ENCODE data around the gene CYP26B1. TPM values are rescaled to one million over a fixed set of nuclear protein-coding genes. Genes with fewer than 3 reads are reported as not detected.

Gene CYP26B1
- total RNA-seq, 1 donor from 2014 or later = 1.1 TPM

DNA sequence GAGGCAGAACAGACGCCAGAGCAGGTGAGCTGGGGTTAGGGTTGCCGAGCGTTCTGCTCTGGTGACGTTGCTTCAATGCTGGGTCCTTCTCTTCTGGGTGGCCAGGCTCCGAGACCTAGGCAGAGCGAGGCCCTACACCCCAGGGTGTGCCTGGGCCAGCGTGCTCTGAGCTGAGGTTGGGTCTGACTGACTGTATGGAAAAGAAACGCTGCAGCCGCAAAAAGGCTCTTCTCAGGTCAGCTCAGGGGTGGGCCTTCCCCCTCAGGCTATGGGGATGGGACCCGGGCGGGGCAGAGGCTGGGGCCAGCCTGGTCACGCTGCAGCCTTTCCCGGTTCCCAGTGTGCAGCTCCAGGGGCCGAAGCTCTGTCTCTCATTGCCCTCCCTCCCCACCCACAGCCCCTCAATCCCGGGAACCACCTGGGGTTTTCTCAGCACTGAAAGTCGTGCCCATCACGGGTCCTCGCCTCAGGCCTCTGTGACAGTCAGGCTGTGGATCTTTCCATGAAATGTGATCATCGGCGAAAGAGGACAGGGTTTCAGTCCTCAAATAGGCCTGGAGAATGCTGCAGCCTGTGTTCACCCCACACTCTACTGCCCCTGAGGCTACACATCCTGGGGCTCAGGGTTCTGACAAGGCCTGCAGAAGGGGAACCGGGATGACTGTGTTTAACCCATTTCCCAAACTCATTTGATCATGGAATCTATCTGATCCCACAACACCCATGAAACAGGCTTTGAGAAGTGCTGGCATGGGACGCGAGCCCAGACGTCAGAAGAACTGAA is 19.4 kb downstream of the CYP26B1 start:
- no peak overlapping the region for H3K4me3 ChIP-seq (ENCODE audit: low read depth, low read length)
- TF ChIP-seq, protein P1, sequence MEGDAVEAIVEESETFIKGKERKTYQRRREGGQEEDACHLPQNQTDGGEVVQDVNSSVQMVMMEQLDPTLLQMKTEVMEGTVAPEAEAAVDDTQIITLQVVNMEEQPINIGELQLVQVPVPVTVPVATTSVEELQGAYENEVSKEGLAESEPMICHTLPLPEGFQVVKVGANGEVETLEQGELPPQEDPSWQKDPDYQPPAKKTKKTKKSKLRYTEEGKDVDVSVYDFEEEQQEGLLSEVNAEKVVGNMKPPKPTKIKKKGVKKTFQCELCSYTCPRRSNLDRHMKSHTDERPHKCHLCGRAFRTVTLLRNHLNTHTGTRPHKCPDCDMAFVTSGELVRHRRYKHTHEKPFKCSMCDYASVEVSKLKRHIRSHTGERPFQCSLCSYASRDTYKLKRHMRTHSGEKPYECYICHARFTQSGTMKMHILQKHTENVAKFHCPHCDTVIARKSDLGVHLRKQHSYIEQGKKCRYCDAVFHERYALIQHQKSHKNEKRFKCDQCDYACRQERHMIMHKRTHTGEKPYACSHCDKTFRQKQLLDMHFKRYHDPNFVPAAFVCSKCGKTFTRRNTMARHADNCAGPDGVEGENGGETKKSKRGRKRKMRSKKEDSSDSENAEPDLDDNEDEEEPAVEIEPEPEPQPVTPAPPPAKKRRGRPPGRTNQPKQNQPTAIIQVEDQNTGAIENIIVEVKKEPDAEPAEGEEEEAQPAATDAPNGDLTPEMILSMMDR (IDR thresholded peaks at IDR 0.05; ENCODE audit: insufficient read depth, low read length, poor library complexity, severe bottlenecking) = no peak
- H3K36me3 ChIP-seq (ENCODE audit: control insufficient read depth, insufficient read depth, low read length) = no peaks in the 10 kb centered on the region
- peaks cover 31% of the 10 kb centered on the region for H3K27me3 ChIP-seq (ENCODE audit: control insufficient read depth, insufficient read depth, low read length)
- DNase-seq (ENCODE audit: low read depth) = no peak

DNA sequence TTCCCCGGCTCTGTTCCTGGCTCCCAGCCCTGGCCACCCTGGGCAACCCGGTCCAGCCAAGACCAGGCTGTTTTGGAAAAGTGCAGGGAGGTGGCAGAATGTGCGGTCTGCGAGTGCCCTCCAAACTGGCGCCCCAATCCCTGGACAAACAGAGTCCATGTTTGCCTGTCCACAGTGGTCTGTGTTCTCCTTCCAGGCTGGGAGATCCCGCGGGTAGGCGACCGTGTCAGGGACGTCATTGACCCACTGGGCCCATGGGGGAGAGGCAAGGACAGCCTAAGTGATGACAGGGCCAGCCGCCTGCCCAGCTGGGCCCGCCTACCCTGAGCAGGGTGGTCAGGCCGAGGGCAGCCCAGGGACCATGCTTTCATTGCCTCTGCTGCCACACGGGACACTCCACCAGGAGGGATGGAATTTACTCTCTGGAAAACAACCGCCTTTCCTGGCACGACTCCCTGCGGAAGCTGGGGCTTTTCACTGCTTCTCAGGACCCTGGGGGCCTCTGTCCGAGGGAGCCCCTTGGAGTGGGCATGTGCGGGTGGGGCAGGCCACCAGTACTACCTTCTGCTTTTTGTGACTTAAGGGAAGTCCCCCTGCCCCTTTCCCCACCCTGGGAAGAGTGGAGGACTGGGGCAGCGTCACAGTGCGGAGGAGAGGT is 20.1 kb downstream of the CYP26B1 start:
- no peak overlapping the region for H3K4me3 ChIP-seq (ENCODE audit: low read depth, low read length)
- TF ChIP-seq, protein P1 (IDR thresholded peaks at IDR 0.05; ENCODE audit: insufficient read depth, low read length, poor library complexity, severe bottlenecking) = no peak
- no peaks in the 10 kb centered on the region for H3K36me3 ChIP-seq (ENCODE audit: control insufficient read depth, insufficient read depth, low read length)
- peaks cover 31% of the 10 kb centered on the region for H3K27me3 ChIP-seq (ENCODE audit: control insufficient read depth, insufficient read depth, low read length)
- no peak for DNase-seq (ENCODE audit: low read depth)

DNA sequence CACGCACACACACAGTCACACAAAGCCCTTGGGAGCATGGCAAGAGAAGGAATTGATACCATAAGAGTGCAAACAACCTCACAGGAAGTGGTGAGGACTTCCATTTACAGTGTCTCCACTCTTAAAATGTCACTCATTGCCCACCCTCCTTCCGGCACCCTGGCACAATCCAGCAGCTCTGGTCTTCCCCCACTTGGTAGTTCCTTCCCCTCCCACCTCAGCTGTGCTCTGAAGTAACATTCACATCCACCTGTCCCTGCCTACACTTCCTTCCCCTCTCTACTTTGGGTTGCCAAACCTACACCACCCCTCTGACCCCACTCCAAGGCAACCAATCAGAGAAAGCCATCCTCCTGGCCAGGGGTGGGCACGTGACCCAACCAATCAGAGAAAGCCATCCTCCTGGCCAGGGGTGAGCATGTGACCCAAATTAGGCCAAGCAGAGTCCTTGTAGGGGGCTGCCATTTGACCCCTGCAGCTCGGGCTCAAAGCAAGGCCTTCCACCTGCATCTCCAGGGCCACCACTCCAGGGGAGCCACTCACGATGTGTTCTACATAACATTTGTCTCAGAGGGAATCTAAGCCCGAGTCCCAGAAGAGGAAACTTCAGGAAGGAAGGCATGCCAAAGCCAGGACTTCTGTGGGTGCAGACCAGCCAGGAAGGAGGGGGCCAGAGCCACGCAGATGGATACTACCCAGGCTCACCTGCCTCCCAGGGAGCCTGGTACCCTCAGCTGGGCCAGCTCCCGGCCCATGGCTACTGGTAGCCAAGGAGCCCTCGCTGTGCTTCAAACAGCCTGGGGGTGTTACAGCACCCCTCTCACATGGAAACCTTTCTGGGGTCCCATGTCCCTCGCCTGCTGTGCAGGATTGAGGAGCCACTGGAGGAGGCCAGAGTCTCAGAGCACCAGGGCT is 21.2 kb downstream of the CYP26B1 start:
- no peak overlapping the region for H3K4me3 ChIP-seq (ENCODE audit: low read depth, low read length)
- peaks cover 24% of the 10 kb centered on the region for H3K27me3 ChIP-seq (ENCODE audit: control insufficient read depth, insufficient read depth, low read length)
- H3K36me3 ChIP-seq (ENCODE audit: control insufficient read depth, insufficient read depth, low read length) = no peaks in the 10 kb centered on the region
- DNase-seq (ENCODE audit: low read depth) = no peak
- TF ChIP-seq, protein P1 (IDR thresholded peaks at IDR 0.05; ENCODE audit: insufficient read depth, low read length, poor library complexity, severe bottlenecking) = no peak

DNA sequence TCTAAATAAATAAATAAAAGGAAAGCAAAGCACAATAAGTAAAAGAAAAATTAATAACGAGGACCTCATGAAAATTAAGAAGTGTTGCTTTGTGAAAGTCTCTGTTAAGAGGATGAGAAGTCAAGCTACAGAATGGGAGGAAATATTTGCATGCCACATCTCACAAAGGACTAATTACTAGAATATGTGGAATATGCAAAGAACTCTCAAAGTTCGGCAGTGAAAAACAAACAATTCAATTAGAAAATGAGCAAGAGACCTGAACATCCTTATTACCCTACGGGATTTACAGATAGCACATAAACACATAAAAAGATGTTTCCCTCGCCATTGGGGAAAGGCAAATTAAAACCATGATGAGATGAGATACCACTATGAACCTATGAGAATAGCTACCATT is 23.3 kb downstream of the CYP26B1 start:
- no peaks in the 10 kb centered on the region for H3K36me3 ChIP-seq (ENCODE audit: control insufficient read depth, insufficient read depth, low read length)
- TF ChIP-seq, protein P1 (IDR thresholded peaks at IDR 0.05; ENCODE audit: insufficient read depth, low read length, poor library complexity, severe bottlenecking) = no peak
- H3K4me3 ChIP-seq (ENCODE audit: low read depth, low read length) = no peak overlapping the region
- H3K27me3 ChIP-seq (ENCODE audit: control insufficient read depth, insufficient read depth, low read length) = peaks cover 14% of the 10 kb centered on the region
- no peak for DNase-seq (ENCODE audit: low read depth)

DNA sequence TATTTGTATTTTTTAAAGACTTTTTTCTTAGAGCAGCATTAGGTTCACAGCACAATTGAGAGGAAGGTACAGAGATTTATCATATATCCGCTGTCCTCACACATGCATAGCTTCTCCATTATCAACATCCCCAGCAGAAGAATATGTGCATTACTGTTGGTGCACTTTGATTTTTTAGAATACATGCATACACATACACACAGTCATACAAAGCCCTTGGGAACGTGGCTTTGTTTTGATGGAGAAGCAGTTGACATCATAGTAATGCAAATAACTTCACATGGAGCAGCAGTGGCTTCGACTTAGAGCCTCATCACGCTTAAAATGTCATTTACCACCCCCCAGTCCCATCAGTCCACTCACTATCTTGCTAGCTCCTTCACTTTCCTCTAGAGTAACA is 26.5 kb downstream of the CYP26B1 start:
- TF ChIP-seq, protein P1 (IDR thresholded peaks at IDR 0.05; ENCODE audit: insufficient read depth, low read length, poor library complexity, severe bottlenecking) = no peak

More for the DNA sequence above, 26.5 kb downstream of the CYP26B1 start:
- Histone ChIP-seq H3K36me3 (ENCODE audit: control insufficient read depth, insufficient read depth, low read length) (no peaks in the 10 kb centered on the region), H3K27me3 (ENCODE audit: control insufficient read depth, insufficient read depth, low read length) (no peaks in the 10 kb centered on the region), H3K4me3 (ENCODE audit: low read depth, low read length) (no peak overlapping the region)
- DNase-seq (ENCODE audit: low read depth) = no peak

Measured in kidney epithelial cell (primary cell).